ENCODE results near the gene PHKA1.
A peak's percentile ranks its signal among the peaks of the same experiment; 100 is the strongest.

The PHKA1 gene

GRCh38 chrX:72641611-72642010 lies 72.5 kb downstream of the PHKA1 start:
- no peak overlapping the region for H3K27ac ChIP-seq
- CTCF ChIA-PET, result no interaction called here
- POLR2A ChIA-PET (ENCODE audit: low non-redundant PET), result no interaction called here
- TF ChIP-seq, protein P1, sequence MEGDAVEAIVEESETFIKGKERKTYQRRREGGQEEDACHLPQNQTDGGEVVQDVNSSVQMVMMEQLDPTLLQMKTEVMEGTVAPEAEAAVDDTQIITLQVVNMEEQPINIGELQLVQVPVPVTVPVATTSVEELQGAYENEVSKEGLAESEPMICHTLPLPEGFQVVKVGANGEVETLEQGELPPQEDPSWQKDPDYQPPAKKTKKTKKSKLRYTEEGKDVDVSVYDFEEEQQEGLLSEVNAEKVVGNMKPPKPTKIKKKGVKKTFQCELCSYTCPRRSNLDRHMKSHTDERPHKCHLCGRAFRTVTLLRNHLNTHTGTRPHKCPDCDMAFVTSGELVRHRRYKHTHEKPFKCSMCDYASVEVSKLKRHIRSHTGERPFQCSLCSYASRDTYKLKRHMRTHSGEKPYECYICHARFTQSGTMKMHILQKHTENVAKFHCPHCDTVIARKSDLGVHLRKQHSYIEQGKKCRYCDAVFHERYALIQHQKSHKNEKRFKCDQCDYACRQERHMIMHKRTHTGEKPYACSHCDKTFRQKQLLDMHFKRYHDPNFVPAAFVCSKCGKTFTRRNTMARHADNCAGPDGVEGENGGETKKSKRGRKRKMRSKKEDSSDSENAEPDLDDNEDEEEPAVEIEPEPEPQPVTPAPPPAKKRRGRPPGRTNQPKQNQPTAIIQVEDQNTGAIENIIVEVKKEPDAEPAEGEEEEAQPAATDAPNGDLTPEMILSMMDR (conservative IDR thresholded peaks at IDR 0.05; ENCODE audit: low read depth), result no peak
- no peak for DNase-seq (ENCODE audit: low spot score)

DNA sequence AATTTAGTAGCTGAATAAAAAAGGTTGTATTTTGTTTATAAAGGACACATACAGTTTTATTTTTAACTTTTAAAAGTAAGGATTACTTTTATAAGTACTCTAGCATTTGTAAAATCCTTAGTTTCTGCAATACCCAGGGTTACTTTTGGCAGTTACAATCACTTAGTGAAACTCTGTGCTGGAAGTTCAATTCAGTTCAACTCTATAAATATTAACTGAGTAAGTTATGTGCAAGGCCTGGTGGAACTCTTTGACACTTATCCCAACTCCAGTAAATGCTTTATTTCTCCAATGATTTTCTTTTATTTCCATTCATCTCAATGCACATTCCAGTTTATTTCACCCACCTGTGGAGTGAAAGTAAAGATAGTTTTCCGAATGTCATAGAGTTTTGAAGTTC lies 78.2 kb downstream of the PHKA1 start:
- CTCF ChIA-PET, result no interaction called here
- no peak overlapping the region for H3K27ac ChIP-seq
- no peak for DNase-seq (ENCODE audit: low spot score)
- TF ChIP-seq, protein P1 (conservative IDR thresholded peaks at IDR 0.05; ENCODE audit: low read depth), result no peak
- POLR2A ChIA-PET (ENCODE audit: low non-redundant PET), result no interaction called here

- TF ChIP-seq, protein P1 (conservative IDR thresholded peaks at IDR 0.05; ENCODE audit: low read depth), result no peak
- ChIA-PET POLR2A (ENCODE audit: low non-redundant PET) (no interaction called here), CTCF (no interaction called here)
Measured at GRCh38 chrX:72634331-72634730, 79.8 kb downstream of the PHKA1 start.

GRCh38 chrX:72630185-72630584 lies 83.9 kb downstream of the PHKA1 start:
- ChIA-PET POLR2A (ENCODE audit: low non-redundant PET) (no interaction called here), CTCF (no interaction called here)
- no peak for DNase-seq (ENCODE audit: low spot score)
- H3K27ac ChIP-seq, result no peak overlapping the region
- TF ChIP-seq, protein P1 (conservative IDR thresholded peaks at IDR 0.05; ENCODE audit: low read depth), result no peak

More at GRCh38 chrX:72634331-72634730, 79.8 kb downstream of the PHKA1 start:
- H3K27ac ChIP-seq, result no peak overlapping the region
- no peak for DNase-seq (ENCODE audit: low spot score)

DNA sequence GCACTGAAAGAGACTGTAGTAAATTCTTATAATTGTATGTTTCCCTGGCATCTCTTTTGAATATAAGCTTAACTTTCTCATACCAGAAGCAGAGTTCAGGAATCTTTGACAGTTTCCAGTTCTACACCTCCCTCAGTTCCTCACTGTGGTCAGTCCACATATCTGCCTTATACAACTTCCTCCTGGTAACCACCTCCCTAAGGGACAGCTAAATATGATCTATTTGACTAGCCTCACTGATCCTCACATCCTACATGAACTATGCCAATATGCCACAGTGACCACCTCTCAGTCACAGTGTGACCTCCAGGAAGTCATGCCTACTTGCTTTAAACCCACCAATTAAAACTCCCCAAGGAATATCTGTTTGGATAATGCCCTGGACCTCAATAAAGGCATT lies 89.9 kb downstream of the PHKA1 start:
- TF ChIP-seq, protein P1 (conservative IDR thresholded peaks at IDR 0.05; ENCODE audit: low read depth), result no peak
- H3K27ac ChIP-seq, result no peak overlapping the region
- CTCF ChIA-PET, result no interaction called here
- POLR2A ChIA-PET (ENCODE audit: low non-redundant PET), result no interaction called here
- no peak for DNase-seq (ENCODE audit: low spot score)

GRCh38 chrX:72621625-72622485 lies 92.3 kb downstream of the PHKA1 start:
- TF ChIP-seq, protein P1 (conservative IDR thresholded peaks at IDR 0.05; ENCODE audit: low read depth), result no peak
- DNase-seq (ENCODE audit: low spot score), result peak; percentile 26
- H3K27ac ChIP-seq, result no peak overlapping the region
- ChIA-PET CTCF (interaction anchor here (0.6 kb wide), 1 partner anchor 66 kb away, joined by 3 read pairs; no protein-coding TSS in a partner anchor), POLR2A (ENCODE audit: low non-redundant PET) (no interaction called here)

Measured in RWPE1 (cell line).